AG09309 (cell line): ENCODE results near the gene ERO1B.

Experiments
- DNase-seq: peaks from one replicate; pipeline ENCODE4 v3.0.0-alpha.2; 2010; ENCODE audit warnings: low read depth
- H3K4me3 ChIP-seq: 2 replicates; pipeline ENCODE4 v1.5.1; 2011; ENCODE audit warnings: mild to moderate bottlenecking, low read depth, low read length, moderate library complexity; ENCODE audit not compliant: control insufficient read depth
- CTCF ChIP-seq: IDR thresholded peaks from 2 replicates; pipeline ENCODE4 v1.5.1; 2011; ENCODE audit warnings: mild to moderate bottlenecking, low read depth, low read length, inconsistent platforms; ENCODE audit not compliant: insufficient read depth, control insufficient read depth; ENCODE audit errors: missing control alignments

Gene ERO1B

DNA sequence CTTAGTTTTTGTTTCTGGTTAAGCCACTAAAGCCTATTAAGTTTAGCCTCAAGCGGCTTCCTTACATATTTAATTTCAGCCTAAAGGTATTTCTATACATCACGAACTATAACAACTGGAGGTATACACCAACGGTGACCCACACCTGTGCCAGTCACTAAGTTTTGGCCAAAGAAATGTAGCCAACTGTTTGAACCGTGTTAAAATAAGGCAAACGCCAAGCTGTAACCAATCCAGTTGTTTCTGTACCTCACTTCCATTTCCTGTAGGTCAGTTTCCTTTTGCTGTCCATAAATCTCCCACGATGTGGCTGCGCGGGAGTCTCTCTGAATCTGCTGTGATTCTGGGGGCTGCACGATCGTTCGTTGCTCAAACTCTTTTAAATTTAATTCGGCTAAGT, 5.6 kb upstream of the ERO1B start:
- DNase-seq: no peak
- no peak overlapping the region for H3K4me3 ChIP-seq
- no peak for TF ChIP-seq CTCF

DNA sequence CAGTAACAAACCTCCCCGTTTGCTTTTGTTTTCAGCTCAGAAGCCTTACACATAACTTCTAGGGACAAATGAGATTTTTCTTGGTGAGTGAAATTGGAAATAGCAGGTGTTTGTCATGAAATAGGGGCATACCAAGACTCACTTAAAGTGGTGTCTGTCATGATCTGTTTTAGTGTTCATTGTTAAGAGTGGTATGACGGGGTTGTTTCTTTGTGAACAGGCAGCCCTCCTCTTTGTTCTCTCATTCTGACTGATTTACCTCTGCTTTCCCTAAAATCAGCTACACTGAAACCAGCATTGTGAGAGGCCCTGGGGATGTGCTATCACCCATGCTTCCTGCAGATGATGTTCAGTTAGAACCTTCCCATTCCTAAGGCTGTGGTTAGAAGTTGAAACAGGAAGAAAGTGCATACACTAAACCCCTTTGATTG, 2.5 kb upstream of the ERO1B start:
- DNase-seq: no peak
- no peak overlapping the region for H3K4me3 ChIP-seq
- TF ChIP-seq CTCF: no peak

DNA sequence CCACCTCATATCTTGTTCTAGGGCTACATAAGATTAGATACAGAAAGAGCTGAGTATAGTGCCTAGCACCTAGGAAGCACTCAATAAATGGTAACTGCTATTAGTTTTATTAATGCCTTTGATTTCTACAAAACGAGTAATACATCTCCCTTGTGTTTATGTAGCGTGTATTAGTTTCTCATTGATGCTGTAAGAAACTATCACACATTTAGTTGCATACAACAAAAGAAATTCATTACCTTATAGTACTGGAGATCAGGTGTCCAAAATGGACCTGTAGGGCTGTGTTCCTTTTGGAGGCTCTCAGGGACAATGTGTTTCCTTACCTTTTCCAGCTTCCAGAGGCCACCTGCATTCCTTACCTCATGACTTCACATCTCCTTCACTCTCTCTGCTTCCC, 961 bp upstream of the ERO1B start:
- H3K4me3 ChIP-seq: no peak overlapping the region
- DNase-seq: no peak
- no peak for TF ChIP-seq CTCF

DNA sequence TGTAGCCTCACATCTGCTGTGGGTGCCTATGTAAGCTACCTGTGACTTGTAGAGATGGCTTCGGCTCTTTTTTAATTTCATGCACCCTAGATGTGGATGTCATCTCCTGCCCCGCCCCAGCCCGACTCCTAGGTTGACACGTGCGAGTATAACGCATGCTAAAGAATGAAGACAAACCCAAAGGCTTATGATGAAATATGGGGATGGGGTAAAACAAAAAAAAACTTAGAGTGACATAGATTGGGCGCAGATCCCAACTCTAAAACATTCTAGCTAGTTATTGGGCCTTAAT, 613 bp upstream of the ERO1B start:
- TF ChIP-seq CTCF: no peak
- peak overlapping the region; percentile 72 for H3K4me3 ChIP-seq
- DNase-seq: no peak

- no peak for TF ChIP-seq CTCF
- DNase-seq: no peak
- H3K4me3 ChIP-seq: peak overlapping the region; percentile 72
Observed at GRCh38 chr1:236281198-236281653, 532 bp downstream of the ERO1B start.

DNA sequence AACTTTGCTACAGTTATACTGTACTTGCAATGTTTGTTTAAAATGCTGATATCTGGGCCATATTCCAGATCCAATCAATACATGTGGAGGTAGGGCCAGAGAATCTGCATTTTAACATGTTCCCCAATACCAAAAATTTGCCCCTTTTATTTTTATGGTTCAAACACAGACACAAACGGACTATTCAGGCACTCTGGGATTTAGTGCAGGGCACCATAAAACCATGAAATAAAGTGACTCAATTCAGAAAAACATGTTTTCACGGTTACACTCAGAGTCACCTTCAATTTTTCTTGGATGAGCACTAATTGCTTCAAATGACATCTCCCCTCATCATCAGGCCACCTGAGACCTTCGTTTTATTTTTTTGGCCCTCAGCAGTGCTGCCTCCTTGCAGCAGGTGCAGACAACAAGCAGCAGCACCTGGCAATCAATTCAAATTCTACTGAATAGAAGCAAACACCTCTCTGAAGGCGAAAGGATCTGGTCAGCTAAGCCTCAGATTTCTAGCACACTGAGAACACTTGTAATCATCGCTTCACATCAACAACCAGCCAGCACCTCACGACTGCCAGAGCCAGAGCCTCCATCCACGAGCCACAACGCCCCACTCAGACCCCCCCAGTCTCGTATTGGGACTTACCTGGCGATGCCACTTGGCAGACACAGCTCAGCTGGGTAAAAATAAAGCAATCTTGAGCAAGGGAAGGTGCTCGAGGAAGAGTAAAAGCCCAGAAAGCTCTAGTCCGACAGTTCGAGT, 1.1 kb downstream of the ERO1B start:
- peak overlapping the region; percentile 72 for H3K4me3 ChIP-seq
- no peak for TF ChIP-seq CTCF
- DNase-seq: no peak
